Neural crest cell (in vitro differentiated cells): ENCODE data around the gene ATL3. TPM values are rescaled to one million over a fixed set of nuclear protein-coding genes. Genes with fewer than 3 reads are reported as not detected.

Source experiments
- DNase-seq: peaks from one replicate; pipeline ENCODE4 v3.0.0; 2021; ENCODE audit warnings: low read depth, mixed read lengths, low spot score
- H3K27ac Mint-ChIP-seq: one replicate; pipeline ENCODE4 v1.8.0; 2021; ENCODE audit warnings: mild to moderate bottlenecking, mixed read lengths; ENCODE audit not compliant: unreplicated experiment
- H3K27me3 Mint-ChIP-seq: 2 replicates; pipeline ENCODE4 v1.8.0; 2021; ENCODE audit warnings: low read depth, mild to moderate bottlenecking, mixed read lengths
- H3K36me3 Mint-ChIP-seq: 2 replicates; pipeline ENCODE4 v1.8.0; 2021; ENCODE audit warnings: low read depth, mild to moderate bottlenecking, mixed read lengths
- H3K4me1 Mint-ChIP-seq: 2 replicates; pipeline ENCODE4 v1.8.0; 2021; ENCODE audit warnings: mixed read lengths
- H3K4me3 Mint-ChIP-seq: one replicate; pipeline ENCODE4 v1.8.0; 2021; ENCODE audit warnings: mild to moderate bottlenecking, mixed read lengths
- H3K9me3 Mint-ChIP-seq: 2 replicates; pipeline ENCODE4 v1.8.0; 2021; ENCODE audit warnings: mixed read lengths
- CTCF ChIP-seq: fragments of 200-600 bp; sonication (generic); conservative IDR thresholded peaks from 2 replicates; pipeline ENCODE4 v1.5.0; 2021; ENCODE audit warnings: antibody characterized with exemption, mild to moderate bottlenecking
- total RNA-seq: library from RNA; stranded (reverse); gene quantifications from 2 replicates; pipeline ENCODE4 v1.2.1, GENCODE V29; 2021

ATL3 gene
- total RNA-seq, 1 donor from 2014 or later, result 13.2 TPM

- H3K9me3 Mint-ChIP-seq, result no peaks in the 10 kb centered on the region
- H3K36me3 Mint-ChIP-seq, result no peaks in the 10 kb centered on the region
- no peak for TF ChIP-seq CTCF
- H3K4me1 Mint-ChIP-seq, result peaks cover 6% of the 10 kb centered on the region
- no peak overlapping the region for H3K27ac Mint-ChIP-seq
- H3K4me3 Mint-ChIP-seq, result no peak overlapping the region
- DNase-seq, result no peak
- no peaks in the 10 kb centered on the region for H3K27me3 Mint-ChIP-seq
Measured at GRCh38 chr11:63713766-63714165, 42.6 kb upstream of the ATL3 start.

GRCh38 chr11:63711838-63712237, 40.7 kb upstream of the ATL3 start:
- Mint-ChIP-seq H3K36me3 (no peaks in the 10 kb centered on the region), H3K27me3 (no peaks in the 10 kb centered on the region), H3K9me3 (no peaks in the 10 kb centered on the region), H3K27ac (no peak overlapping the region), H3K4me3 (no peak overlapping the region), H3K4me1 (peaks cover 6% of the 10 kb centered on the region)
- DNase-seq, result no peak
- TF ChIP-seq CTCF, result no peak

- Mint-ChIP-seq H3K4me3 (no peak overlapping the region), H3K4me1 (peaks cover 6% of the 10 kb centered on the region), H3K27me3 (no peaks in the 10 kb centered on the region), H3K9me3 (no peaks in the 10 kb centered on the region), H3K36me3 (no peaks in the 10 kb centered on the region), H3K27ac (no peak overlapping the region)
- TF ChIP-seq CTCF, result no peak
- DNase-seq, result no peak
Measured at GRCh38 chr11:63710476-63711217, 39.5 kb upstream of the ATL3 start.

- no peak overlapping the region for H3K4me3 Mint-ChIP-seq
Measured at GRCh38 chr11:63709336-63709884, 38.2 kb upstream of the ATL3 start.

GRCh38 chr11:63708764-63709163, 37.6 kb upstream of the ATL3 start:
- Mint-ChIP-seq H3K27me3 (no peaks in the 10 kb centered on the region), H3K4me3 (no peak overlapping the region), H3K27ac (no peak overlapping the region), H3K36me3 (no peaks in the 10 kb centered on the region), H3K9me3 (no peaks in the 10 kb centered on the region), H3K4me1 (peaks cover 6% of the 10 kb centered on the region)
- TF ChIP-seq CTCF, result no peak
- no peak for DNase-seq

More at GRCh38 chr11:63709336-63709884, 38.2 kb upstream of the ATL3 start:
- no peak for DNase-seq
- H3K4me1 Mint-ChIP-seq, result peaks cover 6% of the 10 kb centered on the region
- H3K9me3 Mint-ChIP-seq, result no peaks in the 10 kb centered on the region
- no peak overlapping the region for H3K27ac Mint-ChIP-seq
- H3K36me3 Mint-ChIP-seq, result no peaks in the 10 kb centered on the region
- no peaks in the 10 kb centered on the region for H3K27me3 Mint-ChIP-seq
- no peak for TF ChIP-seq CTCF
